ENCODE results near the gene RAPGEFL1.
"Not testable (repeated sequence)": the region's sequence is repeated elsewhere in the genome, so short reads cannot be mapped to it uniquely, and the experiment has no call there.

RAPGEFL1 gene

DNA sequence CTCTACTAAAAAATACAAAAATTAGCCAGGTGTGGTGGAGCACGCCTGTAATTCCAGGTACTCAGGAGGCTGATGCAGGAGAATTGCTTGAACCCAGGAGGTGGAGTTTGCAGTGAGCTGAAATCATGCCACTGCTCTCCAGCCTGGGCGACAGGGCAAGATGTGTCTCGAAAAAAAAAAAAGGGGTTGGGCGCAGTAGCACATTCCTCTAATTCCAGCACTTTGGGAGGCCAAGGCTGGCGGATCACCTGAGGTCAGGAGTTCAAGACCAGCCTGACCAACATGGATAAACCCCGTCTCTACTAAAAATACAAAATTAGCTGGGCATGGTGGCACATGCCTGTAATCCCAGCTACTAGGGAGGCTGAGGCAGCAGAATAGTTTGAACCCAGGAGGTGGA is 36.6 kb downstream of the RAPGEFL1 start:
- DNase-seq = not testable (repeated sequence)

DNA sequence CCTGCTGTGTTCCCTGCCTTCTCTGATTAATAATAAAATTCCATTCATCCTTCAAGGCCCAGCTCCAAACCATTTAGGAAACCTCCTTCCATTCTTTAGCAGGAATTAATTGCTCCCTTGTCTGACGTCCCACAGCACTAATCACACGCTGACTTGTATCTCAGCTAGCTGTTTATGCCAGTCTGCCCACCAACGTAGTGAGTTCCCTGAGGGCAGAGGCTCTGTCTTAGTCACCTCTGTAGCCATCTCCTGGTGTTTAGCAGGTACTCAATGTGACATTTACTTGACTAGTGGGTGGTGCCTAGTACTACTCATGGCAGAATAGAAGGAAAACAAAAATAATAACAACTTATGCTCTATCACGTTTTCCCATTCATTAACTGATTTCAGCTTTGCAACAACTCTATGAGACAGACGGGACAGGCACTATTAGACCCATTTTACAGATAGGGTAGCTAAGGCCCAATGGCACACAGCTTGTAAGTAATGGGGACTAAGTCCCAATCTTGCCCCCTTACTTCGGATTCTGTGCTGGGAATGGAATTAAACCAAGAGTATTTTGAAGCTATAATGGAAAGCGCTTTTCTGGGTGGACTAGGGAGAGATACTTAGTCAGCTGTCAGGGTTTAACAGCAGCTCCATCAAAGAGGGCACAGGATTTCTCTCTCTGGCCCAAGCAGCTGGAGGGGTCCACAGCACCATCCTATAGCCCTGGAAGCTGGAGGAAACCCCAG is 40.9 kb downstream of the RAPGEFL1 start:
- no peak for DNase-seq

DNA sequence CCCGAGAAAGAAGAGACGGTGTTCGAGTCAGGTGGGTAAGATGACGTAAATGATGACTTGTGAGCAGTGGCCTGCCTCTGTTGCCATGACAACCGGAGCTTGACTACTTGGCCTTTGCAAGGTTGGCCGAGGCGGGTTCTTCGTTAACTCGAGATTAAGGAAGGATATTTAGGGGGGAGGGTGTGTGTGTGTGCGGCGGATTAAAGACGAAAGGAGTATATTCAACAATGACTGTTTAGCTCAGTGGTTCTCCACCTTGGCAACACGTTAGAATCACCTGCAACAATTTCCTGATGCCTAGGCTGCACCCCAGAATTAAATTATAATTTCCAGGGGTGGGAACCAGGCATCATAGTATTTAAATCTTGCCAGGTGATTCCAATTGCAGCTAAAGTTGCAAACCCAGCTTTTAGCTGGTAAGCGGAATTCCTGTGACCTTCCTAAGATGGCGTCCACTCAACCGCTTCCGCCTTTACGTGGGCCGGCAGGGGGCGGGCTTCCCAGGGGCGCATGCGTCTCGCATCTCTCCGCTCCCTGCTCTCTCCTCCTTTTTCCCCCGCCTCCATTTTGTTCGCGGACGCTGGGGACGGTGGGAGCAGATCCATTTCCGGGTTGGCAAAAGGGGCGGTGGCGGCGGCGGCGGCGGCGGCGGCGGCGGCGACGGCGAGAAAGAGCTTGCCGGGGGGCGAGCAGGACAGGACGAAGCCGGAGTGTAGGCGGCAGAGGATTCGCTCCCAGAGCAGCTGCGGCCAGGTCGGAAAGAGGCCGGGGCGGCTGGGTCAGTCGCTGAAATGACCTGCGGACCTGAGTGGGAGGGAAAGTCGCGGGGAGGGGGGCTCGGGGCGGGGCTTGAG is 41.7 kb downstream of the RAPGEFL1 start, which contains the start of gene WIPF2:
TSS of gene WIPF2 (plus strand) at position 565 of the 854 bp plus-strand sequence. CDS start 37,156 bp downstream, outside the sequence.
- DNase-seq = peak; percentile 92

DNA sequence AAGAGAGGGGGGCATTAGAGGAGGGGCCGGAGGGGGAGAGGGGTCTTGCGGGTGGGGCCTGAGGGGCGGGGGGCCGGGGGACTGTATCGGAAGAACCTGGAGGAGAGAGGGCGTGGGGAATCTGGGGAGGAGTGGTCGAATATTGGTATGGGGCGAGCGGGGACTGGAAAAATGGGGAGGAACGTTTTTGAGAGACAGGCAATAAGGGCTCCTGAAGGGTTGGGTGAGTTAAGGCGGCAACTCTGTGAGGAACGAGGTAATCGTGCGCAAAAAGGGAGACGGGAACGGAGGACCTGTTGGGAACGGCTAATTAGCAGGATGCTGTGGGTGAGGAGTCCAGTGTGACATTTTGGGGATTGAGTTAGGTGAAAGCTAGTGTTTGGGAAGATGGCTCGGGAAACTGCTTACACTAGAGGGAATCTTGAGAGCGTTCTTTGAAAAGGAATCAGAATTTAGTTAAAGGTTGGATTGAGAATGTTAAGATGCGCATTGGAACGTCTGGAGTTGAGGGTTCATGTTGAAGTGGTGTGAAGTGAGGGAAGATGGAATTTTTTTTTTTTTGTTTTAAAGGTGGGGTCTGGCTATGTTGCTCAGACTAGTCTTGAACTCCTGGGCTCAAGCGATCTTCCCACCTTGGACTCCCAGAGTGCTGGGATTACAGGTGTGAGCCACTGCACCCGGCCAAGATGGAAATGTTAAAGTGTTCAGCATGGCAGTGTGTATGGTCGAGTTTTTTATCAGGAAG is 42.5 kb downstream of the RAPGEFL1 start:
- DNase-seq = peak; percentile 22

DNA sequence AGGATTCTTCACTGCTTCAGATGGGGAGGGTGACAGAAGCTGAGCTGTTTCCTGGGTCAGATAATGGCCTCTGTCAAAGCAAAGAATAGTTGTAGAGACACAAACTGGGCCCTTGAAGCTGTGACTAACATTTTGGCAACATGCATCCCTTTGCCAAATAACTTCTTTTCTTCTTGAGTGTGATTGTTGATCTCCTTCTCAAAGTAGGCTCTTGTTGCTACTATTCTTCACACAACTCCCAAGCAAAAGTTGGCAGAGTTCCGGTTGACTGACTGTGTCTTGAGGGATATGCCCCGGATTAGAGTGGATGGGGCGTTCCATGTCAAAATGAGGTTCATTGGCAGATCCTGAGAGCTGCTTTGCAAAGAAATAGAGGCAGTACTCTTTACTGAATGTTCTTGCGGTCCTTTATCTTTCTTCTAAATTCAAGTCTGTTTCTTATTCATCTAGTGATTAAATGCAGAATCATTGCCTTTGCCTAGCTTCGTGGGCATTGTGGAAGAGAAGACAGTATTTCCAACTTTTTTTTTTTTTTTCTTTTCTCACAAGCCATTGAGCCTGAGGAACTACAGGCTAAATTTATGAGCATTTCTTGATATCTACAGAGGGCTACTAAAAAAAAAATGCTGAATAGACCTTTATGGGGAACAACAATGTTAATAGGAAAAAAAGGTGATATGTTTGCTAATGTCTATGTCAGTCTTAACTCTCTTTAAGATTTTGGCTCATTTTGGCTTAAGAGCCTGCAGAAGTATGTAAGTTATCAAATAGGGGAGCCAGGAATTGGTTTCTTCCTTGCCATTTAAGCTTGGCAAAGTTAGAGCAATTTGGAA is 47.7 kb downstream of the RAPGEFL1 start:
- DNase-seq = no peak

DNA sequence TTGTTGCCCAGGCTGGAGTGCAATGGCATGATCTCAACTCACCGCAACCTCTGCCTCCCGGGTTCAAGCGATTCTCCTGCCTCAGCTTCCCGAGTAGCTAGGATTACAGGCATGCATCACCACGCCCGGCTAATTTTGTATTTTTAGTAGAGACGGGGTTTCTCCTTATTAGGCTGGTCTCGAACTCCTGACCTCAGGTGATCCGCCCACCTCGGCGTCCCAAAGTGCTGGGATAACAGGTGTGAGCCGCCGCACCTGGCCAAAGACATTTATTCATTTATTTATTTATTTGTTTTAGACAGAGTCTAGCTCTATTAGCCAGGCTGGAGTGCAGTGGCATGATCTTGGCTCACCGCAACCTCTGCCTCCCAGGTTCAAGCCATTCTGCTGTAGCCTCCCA is 51.9 kb downstream of the RAPGEFL1 start:
- DNase-seq = not testable (repeated sequence)

DNA sequence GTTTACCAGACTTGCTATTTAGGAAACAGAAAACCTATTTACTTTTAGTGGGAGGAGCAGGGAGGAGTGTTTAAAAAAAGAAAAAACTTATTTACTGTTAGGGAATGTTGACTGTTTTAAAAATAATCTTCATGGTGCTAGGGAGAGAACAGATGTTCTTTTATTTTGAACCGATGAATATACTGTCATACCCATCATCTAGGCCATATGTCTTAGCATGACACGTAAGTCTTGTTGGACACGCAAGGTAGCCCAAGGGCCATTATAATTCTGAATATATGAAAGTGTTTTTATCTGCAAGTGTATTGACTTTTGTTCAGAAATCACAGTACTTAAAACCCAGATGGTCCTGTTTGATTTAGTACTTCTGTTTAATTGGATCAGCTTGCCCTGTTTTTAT is 53.4 kb downstream of the RAPGEFL1 start:
- DNase-seq = no peak

DNA sequence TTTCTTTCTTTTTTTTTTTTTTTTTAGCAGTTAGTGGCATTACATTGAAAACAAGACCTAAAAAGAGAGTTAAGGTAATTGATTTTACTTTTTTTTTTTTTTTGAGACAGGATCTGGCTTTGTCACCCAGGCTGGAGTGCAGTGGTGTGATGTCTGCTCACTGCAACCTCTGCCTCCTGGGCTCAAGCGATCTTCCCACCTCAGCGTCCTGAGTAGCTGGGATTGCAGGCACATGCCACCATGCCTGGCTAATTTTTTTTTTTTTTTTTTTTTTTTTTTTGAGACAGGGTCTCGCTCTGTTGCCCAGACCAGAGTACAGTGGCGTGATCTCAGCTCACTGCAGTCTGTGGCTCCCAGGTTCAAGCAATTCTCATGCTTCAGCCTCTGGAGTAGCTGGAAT is 54.7 kb downstream of the RAPGEFL1 start:
- DNase-seq = not testable (repeated sequence)

DNA sequence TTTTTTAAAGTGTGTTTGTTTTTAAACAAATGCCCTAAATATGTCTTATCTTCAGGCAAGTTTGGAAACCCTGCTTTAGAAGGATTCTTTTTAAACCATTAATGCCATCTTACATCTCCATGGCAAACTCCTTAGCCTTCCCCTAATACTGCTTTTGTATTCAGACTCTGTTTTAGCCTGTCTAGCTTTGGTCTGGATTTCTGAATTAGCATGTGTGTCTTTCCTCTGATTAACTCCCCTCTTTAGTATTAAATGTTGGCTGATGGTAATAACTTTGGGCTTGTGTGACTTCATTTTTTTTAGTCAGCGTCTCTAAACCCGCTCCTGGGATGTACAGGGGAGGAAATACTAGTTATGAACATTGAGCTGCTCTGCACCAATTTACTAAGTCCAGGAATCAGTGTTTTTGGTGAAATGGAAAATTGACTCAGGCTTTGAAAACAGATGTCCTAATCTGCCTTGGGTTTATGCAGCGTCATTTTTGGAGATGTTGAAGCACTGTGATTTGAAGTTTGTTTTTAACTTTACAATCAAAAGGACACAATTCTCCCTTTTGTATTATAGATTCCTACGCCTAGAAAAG is 64.1 kb downstream of the RAPGEFL1 start:
- no peak for DNase-seq

DNA sequence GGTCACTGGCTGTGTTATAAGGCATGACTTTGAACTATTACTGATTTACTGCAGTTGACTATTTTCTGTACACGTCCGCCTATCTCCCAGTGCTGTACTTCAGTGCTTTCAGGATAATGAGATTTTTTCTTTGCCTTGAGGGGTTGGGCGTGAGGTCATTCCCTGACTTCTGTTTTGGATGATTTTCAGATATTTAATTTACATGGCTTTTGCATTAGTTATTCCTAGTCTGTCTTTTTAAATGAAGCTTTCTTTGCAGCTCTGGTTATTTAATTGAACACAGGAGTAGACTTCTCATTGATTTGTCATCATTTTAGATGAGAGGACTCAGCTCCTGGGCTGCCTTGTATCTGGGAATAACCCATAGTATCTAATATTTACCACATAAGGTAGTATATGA is 65.5 kb downstream of the RAPGEFL1 start:
- DNase-seq = no peak

DNA sequence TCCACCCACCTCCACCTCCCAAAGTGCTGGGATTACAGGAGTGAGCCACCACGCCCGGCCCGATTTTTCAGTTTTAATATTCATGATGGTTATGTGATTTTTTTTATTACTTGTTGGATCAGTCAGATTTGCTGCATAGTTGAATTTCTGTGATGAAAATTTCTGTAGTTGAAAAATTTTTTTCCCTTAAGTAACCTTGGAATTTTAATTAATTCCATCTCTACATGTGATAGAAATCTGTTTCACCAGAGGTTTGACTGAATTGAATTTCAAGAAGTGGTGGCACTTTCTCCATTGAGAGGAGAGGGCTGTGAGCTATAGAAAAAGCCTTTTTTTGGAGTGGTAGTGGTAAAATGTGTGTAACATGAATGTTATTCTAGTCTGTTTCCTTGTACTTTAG is 66.5 kb downstream of the RAPGEFL1 start:
- no peak for DNase-seq

DNA sequence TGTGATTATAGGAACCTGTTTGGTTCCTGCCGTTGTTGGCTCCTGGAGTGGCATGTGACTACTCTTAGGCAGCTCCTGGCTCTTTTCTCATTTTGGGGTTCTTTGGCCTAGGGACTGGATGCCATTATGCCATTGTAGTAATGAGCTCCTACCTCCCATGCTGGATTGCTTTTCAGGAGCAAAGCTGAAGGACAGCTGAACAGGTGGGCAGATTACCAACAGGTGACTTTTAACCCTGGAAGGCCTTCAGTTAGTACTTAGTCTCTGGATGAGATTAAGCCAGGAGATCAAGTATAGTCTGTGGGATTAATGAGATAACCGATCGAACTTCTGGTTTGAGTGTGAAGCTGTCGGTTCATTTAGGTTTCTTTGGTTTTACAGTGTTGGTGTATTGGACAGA is 67.0 kb downstream of the RAPGEFL1 start:
- no peak for DNase-seq
